B cell (primary cell): ENCODE results near the gene DNAH3. TPM values are rescaled to one million over a fixed set of nuclear protein-coding genes. Genes with fewer than 3 reads are reported as not detected.
"Not testable (repeated sequence)": the region's sequence is repeated elsewhere in the genome, so short reads cannot be mapped to it uniquely, and the experiment has no call there.

Experiments used
- ATAC-seq: fragments of 200-7000 bp; cut with Tn5 transposase; one replicate; pipeline ENCODE4 v1.10.0; 2021; ENCODE audit warnings: low read depth, mild to moderate bottlenecking, moderate number of reproducible peaks, moderate library complexity
- CTCF ChIA-PET: fragments of 350-600 bp; sonication (Branson Sonifier 250); formaldehyde crosslinking; loops from one replicate; lab custom pipeline; 2021; ENCODE audit warnings: antibody characterized with exemption, inconsistent platforms; lab: Charles Lee
- POLR2A ChIA-PET: fragments of 350-600 bp; sonication (Branson Sonifier 250); formaldehyde crosslinking; loops from one replicate; lab custom pipeline; 2021; ENCODE audit warnings: antibody characterized with exemption; lab: Charles Lee
- DNase-seq: peaks from one replicate; pipeline ENCODE4 v3.0.0; 2013
- H2AFZ ChIP-seq: 2 replicates; pipeline ENCODE4 v1.6.1; 2012; ENCODE audit warnings: mild to moderate bottlenecking, low read depth, low read length; ENCODE audit not compliant: insufficient read depth, poor library complexity, severe bottlenecking
- H3K27ac ChIP-seq, 2 donors: 1 replicate in 1 of 2; 2 replicates in 1 of 2; pipeline ENCODE4 v1.5.1; 2012 to 2013; ENCODE audit warnings: low read length in 2 of 2, mild to moderate bottlenecking in 2 of 2, moderate library complexity in 1 of 2
- H3K27me3 ChIP-seq, 4 experiments: fragments of 200-600 bp in 1 of 4; sonication (generic) in 1 of 4; replicated peaks in 1 of 4; 1 replicate in 2 of 4; 2 replicates in 2 of 4; pipeline versions ENCODE4 v1.6.1 to v1.7.0; 2013 to 2016; ENCODE audit warnings: low read length in 3 of 4, mild to moderate bottlenecking in 2 of 4, mixed read lengths in 1 of 4, moderate library complexity in 1 of 4; ENCODE audit not compliant: insufficient read depth in 4 of 4, control insufficient read depth in 3 of 4; ENCODE audit errors: control extremely low read depth in 1 of 4
- H3K36me3 ChIP-seq, 2 experiments: replicated peaks in 1 of 2; 1 replicate in 1 of 2; 2 replicates in 1 of 2; pipeline versions ENCODE4 v1.6.1 to v1.7.1; 2013; ENCODE audit warnings: low read length in 1 of 2; ENCODE audit not compliant: insufficient read depth in 2 of 2, control insufficient read depth in 1 of 2; ENCODE audit errors: control extremely low read depth in 1 of 2, extremely low read depth in 1 of 2
- H3K4me1 ChIP-seq, 2 donors: fragments of 200-600 bp in 1 of 2; sonication (generic) in 1 of 2; 1 replicate in 1 of 2; 2 replicates in 1 of 2; pipeline versions ENCODE4 v1.5.1 to v1.6.1; 2013 to 2017; ENCODE audit warnings: low read length in 2 of 2; ENCODE audit not compliant: control insufficient read depth in 2 of 2, insufficient read depth in 2 of 2
- H3K4me2 ChIP-seq: replicated peaks from 2 replicates; pipeline ENCODE3; 2012; ENCODE audit warnings: mild to moderate bottlenecking, low read depth, low read length; ENCODE audit not compliant: poor library complexity, severe bottlenecking
- H3K4me3 ChIP-seq, 5 experiments: fragments of 200-600 bp in 1 of 5; sonication (generic) in 1 of 5; 1 replicate in 3 of 5; 2 replicates in 2 of 5; pipeline versions ENCODE4 v1.5.1 to v1.7.0; 2011 to 2016; ENCODE audit warnings: low read length in 4 of 5, mild to moderate bottlenecking in 4 of 5, low read depth in 2 of 5, control low read depth in 1 of 5, moderate library complexity in 1 of 5; ENCODE audit not compliant: insufficient read depth in 1 of 5; ENCODE audit errors: control extremely low read depth in 1 of 5, extremely low read depth in 1 of 5
- H3K79me2 ChIP-seq: fragments of 200-600 bp; sonication (generic); one replicate; pipeline ENCODE4 v1.6.0; 2016; ENCODE audit warnings: low read length; ENCODE audit not compliant: control insufficient read depth, insufficient read depth
- H3K9ac ChIP-seq: fragments of 200-600 bp; sonication (generic); 2 replicates; pipeline ENCODE4 v1.6.1; 2017; ENCODE audit warnings: mild to moderate bottlenecking, low read length, moderate library complexity
- H3K9me3 ChIP-seq, 3 donors: one replicate each; pipeline versions ENCODE4 v1.6.1 to v1.7.1; 2013; ENCODE audit warnings: low read length in 2 of 3; ENCODE audit not compliant: control insufficient read depth in 2 of 3, insufficient read depth in 1 of 3; ENCODE audit errors: control extremely low read depth in 1 of 3
- H4K20me1 ChIP-seq: 2 replicates; pipeline ENCODE4 v1.6.0; 2012; ENCODE audit warnings: mild to moderate bottlenecking, low read length; ENCODE audit not compliant: insufficient read depth, control insufficient read depth, poor library complexity, severe bottlenecking
- H3K27ac Mint-ChIP-seq: one replicate; pipeline ENCODE4 v1.8.0; 2021; ENCODE audit warnings: mixed read lengths
- H3K27me3 Mint-ChIP-seq: one replicate; pipeline ENCODE4 v1.8.0; 2021; ENCODE audit warnings: mixed read lengths
- H3K4me1 Mint-ChIP-seq: one replicate; pipeline ENCODE4 v1.8.0; 2021; ENCODE audit warnings: mixed read lengths
- H3K4me3 Mint-ChIP-seq: one replicate; pipeline ENCODE4 v1.8.0; 2021; ENCODE audit warnings: mixed read lengths
- H3K9me3 Mint-ChIP-seq: one replicate; pipeline ENCODE4 v1.8.0; 2022; ENCODE audit warnings: mixed read lengths; ENCODE audit not compliant: insufficient read depth
- CTCF ChIP-seq: fragments of 200-600 bp; IDR thresholded peaks from one replicate; pipeline ENCODE4 v1.8.0; 2022; ENCODE audit warnings: antibody characterized with exemption, mild to moderate bottlenecking
- EZH2 ChIP-seq: IDR thresholded peaks from 2 replicates; pipeline ENCODE4 v1.6.1; 2012; ENCODE audit warnings: borderline replicate concordance, low read depth, mild to moderate bottlenecking, moderate library complexity, low read length; ENCODE audit not compliant: insufficient read depth, poor library complexity, severe bottlenecking
- WGBS: methylation state at CpG from one replicate; pipeline ENCODE4 v1.1.5; 2013; ENCODE audit warnings: missing lambda C conversion rate; ENCODE audit not compliant: insufficient coverage; 5-methylcytosine and 5-hydroxymethylcytosine counted together
- intact Hi-C: fragments of 100-400 bp; cut with micrococcal nuclease; formaldehyde crosslinking; loops from one replicate; pipeline ENCODE4 v1.10.0; 2022
- polyA plus RNA-seq: library from polyadenylated mRNA; depleted of rRNA; stranded (reverse); fragments of >200 nt; gene quantifications from 2 replicates; pipeline ENCODE4 v1.2.3, GENCODE V29; 2012
- total RNA-seq, 2 donors: library from RNA; stranded (reverse); fragments of 120-200 nt in 1 of 2; gene quantifications; 1 replicate in 1 of 2; 2 replicates in 1 of 2; pipeline versions ENCODE4 v1.2.3 to v1.2.4, GENCODE V29; 2013 to 2022

The DNAH3 gene
- total and polyA plus RNA-seq, 2 donors (not counting 1 experiment from before 2014, with no cell fraction given), result not detected

- no peak overlapping the region for H3K27ac ChIP-seq
- H3K9ac ChIP-seq, result no peak overlapping the region
- Mint-ChIP-seq H3K9me3 (no peaks in the 10 kb centered on the region), H3K27ac (peak overlapping the region; percentile 63), H3K4me1 (peaks cover 20% of the 10 kb centered on the region), H3K27me3 (no peaks in the 10 kb centered on the region), H3K4me3 (peak overlapping the region; percentile 96)
- POLR2A ChIA-PET, result interaction anchor here (0.9 kb wide), 1 partner anchor 205 kb away, joined by 3 read pairs; no protein-coding TSS in a partner anchor
- WGBS, result 83% methylated on average over 1 of the region's 5 CpGs
- ATAC-seq, result no peak
- H3K27me3 ChIP-seq, result no peaks in the 10 kb centered on the region
- CTCF ChIA-PET, result interaction anchor here (0.9 to 4.1 kb wide), 16 partner anchors 10 to 1164 kb away, joined by 3 to 19 read pairs (median 4); no protein-coding TSS in a partner anchor
- no peaks in the 10 kb centered on the region for H4K20me1 ChIP-seq
- H2AFZ ChIP-seq, result peak overlapping the region; percentile 96
- peak overlapping the region; percentile 96 for H3K4me2 ChIP-seq
- H3K79me2 ChIP-seq, result peaks cover 23% of the 10 kb centered on the region
- H3K36me3 ChIP-seq, result peaks cover 0 to 15% of the 10 kb centered on the region in 2 experiments
- no peaks in the 10 kb centered on the region for H3K9me3 ChIP-seq
- no peak overlapping the region for H3K4me3 ChIP-seq
- DNase-seq, result peak; percentile 13
- peaks cover 13 to 18% of the 10 kb centered on the region in 2 donors for H3K4me1 ChIP-seq
- TF ChIP-seq EZH2 (no peak), CTCF (no peak)
- intact Hi-C loops, result loop anchor here (5.0 to 10.0 kb wide), 6 partner anchors 397 to 1215 kb away; partner anchors contain the start of genes CDR2, POLR3E, THUMPD1 and UQCRC2
These were observed 7.0 kb upstream of the DNAH3 start for GRCh38 chr16:21157632-21158031.

DNA sequence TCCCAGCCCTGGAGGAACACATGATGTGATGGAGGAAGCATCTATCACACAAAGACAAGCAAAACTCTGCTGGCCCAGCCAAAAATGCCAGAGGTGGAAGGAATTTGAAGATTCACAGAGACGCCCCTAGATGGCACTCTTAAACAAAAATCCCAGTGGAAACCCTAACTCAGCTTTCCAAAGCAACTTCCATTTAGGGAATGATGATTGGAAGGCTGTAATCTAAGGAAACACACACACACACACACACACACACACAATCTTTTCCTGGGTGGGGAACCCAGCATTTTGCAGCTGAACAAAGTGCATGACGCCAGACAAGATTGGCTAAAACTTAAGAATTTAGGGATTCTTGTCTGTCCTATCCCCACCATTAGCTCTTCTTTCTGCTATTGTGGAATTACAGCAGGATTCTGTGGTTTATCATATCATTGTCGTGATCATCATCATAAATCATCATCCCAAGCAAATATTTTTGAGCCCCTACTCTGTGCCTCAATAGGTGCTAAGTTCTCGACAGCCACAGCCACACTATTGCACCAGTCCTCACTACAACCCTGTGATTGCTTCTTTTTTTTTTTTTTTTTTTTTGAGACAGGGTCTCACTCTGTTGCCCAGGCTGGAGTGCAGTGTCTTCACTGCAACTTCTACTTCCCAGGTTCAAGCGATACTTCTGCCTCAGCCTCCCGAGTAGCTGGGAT lies 6.3 kb upstream of the DNAH3 start:
- no peak overlapping the region for H3K9ac ChIP-seq
- POLR2A ChIA-PET, result no interaction called here
- WGBS, result 80% methylated on average over 1 of the region's 6 CpGs
- H4K20me1 ChIP-seq, result no peaks in the 10 kb centered on the region
- TF ChIP-seq CTCF (peak; percentile 43), EZH2 (no peak)
- ATAC-seq (no peak), DNase-seq (peak; percentile 43)
- no peak overlapping the region for H3K4me2 ChIP-seq
- CTCF ChIA-PET, result interaction anchor here (0.6 to 4.1 kb wide), 20 partner anchors 18 to 1417 kb away, joined by 3 to 19 read pairs (median 3); no protein-coding TSS in a partner anchor
- H3K79me2 ChIP-seq, result peaks cover 23% of the 10 kb centered on the region
- H3K4me1 Mint-ChIP-seq, result peaks cover 20% of the 10 kb centered on the region
- no peak overlapping the region for H3K4me3 ChIP-seq
- H3K27ac Mint-ChIP-seq, result no peak overlapping the region
- no peak overlapping the region for H3K27ac ChIP-seq
- peaks cover 13 to 18% of the 10 kb centered on the region in 2 donors for H3K4me1 ChIP-seq
- H3K27me3 Mint-ChIP-seq, result peaks cover 3% of the 10 kb centered on the region
- intact Hi-C loops, result loop anchor here (5.0 to 10.0 kb wide), 6 partner anchors 398 to 1215 kb away; partner anchors contain the start of genes CDR2, POLR3E, THUMPD1 and UQCRC2
- H2AFZ ChIP-seq, result no peak overlapping the region
- no peaks in the 10 kb centered on the region for H3K9me3 Mint-ChIP-seq
- H3K36me3 ChIP-seq, result peaks cover 0 to 10% of the 10 kb centered on the region in 2 experiments
- H3K4me3 Mint-ChIP-seq, result peak overlapping the region; percentile 30
- no peaks in the 10 kb centered on the region for H3K9me3 ChIP-seq
- no peaks in the 10 kb centered on the region for H3K27me3 ChIP-seq

DNA sequence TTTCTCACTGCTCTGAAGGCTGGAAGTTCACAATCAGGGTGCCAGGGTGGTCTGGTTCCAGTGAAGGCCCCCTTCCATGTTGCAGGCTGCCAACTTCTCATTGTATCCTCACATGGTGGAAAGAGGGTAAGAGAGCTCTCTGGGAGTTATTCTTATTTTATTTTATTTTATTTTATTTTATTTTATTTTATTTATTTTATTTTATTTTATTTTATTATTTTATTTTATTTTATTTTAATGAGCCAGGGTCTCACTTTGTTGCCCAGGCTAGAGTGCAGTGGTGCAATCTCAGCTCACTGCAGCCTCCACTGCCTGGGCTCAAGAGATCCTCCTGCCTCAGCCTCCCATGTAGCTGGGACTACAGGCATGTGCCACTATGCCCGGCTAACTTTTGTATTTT lies 5.4 kb upstream of the DNAH3 start:
- Histone ChIP-seq H3K4me1 (peaks cover 13 to 18% of the 10 kb centered on the region in 2 donors), H3K79me2 (peaks cover 21% of the 10 kb centered on the region)
- peaks cover 20% of the 10 kb centered on the region for H3K4me1 Mint-ChIP-seq
- H3K4me3 Mint-ChIP-seq, H3K9me3 Mint-ChIP-seq, H3K27ac ChIP-seq, H3K36me3 ChIP-seq, POLR2A ChIA-PET, H3K27ac Mint-ChIP-seq, DNase-seq, H3K4me3 ChIP-seq, H3K9ac ChIP-seq, H3K4me2 ChIP-seq, H3K27me3 ChIP-seq, ATAC-seq, H2AFZ ChIP-seq, H4K20me1 ChIP-seq, H3K9me3 ChIP-seq, H3K27me3 Mint-ChIP-seq: not testable (repeated sequence)
- WGBS, result no CpG with 5 or more reads among the region's 1 CpG
- intact Hi-C loops, result loop anchor here (5.0 to 10.0 kb wide), 6 partner anchors 399 to 1216 kb away; partner anchors contain the start of genes CDR2, POLR3E, THUMPD1 and UQCRC2
- CTCF ChIA-PET, result interaction anchor here (1.2 to 3.0 kb wide), 2 partner anchors 22 to 399 kb away, joined by 3 to 19 read pairs; no protein-coding TSS in a partner anchor
